ENCODE measurements around the gene CD79B. TPM values are rescaled to one million over a fixed set of nuclear protein-coding genes. Genes with fewer than 3 reads are reported as not detected.

CD79B gene
- total and polyA plus RNA-seq, 9 of the 15 experiments (the other 6 are each of a cell fraction or from before 2014, with no cell fraction given) = 0.15 to 0.62 (median 0.44) TPM; not detected in 2

- POLR2A ChIA-PET = interaction anchor here (0.6 kb wide), 1 partner anchor 13 kb away, joined by 3 read pairs; no protein-coding TSS in a partner anchor
- Histone ChIP-seq H3K4me1 (replicated peaks in 1 of 2; ENCODE audit: control insufficient read depth in 2 of 2, insufficient read depth in 2 of 2, low read length in 2 of 2) (peaks cover 0 to 33% of the 10 kb centered on the region in 2 experiments; a peak in 2 of 5 replicates), H3K4me3 (no peak overlapping the region), H3K27ac (ENCODE audit: extremely low read depth, low read depth, low read length) (no peak overlapping the region), H4K20me1 (replicated peaks; ENCODE audit: control insufficient read depth, insufficient read depth, low read length) (no peaks in the 10 kb centered on the region), H2AFZ (ENCODE audit: low read depth, low read length) (no peak overlapping the region), H3K4me2 (ENCODE audit: insufficient read depth, low read length) (no peak overlapping the region), H3K36me3 (ENCODE audit: control insufficient read depth, insufficient read depth, low read length) (no peaks in the 10 kb centered on the region), H3K9me3 (replicated peaks; ENCODE audit: control insufficient read depth, insufficient read depth, low read depth, low read length) (no peaks in the 10 kb centered on the region), H3K9me1 (ENCODE audit: control insufficient read depth, insufficient read depth, low read length) (no peaks in the 10 kb centered on the region), H3K79me2 (ENCODE audit: control insufficient read depth, insufficient read depth, low read length) (no peaks in the 10 kb centered on the region), H3K9ac (ENCODE audit: insufficient read depth in 1 of 2, low read depth in 2 of 2, low read length in 2 of 2) (no peak overlapping the region; a peak in 1 of 4 replicates), H3K27me3 (ENCODE audit: control insufficient read depth in 2 of 2, insufficient read depth in 2 of 2, low read length in 2 of 2) (peaks cover 0 to 9% of the 10 kb centered on the region in 2 experiments; a peak in 2 of 5 replicates)
- in situ Hi-C loops (cut with MboI) = no loop called here
- FAIRE-seq = no peak
- no TSS peak for BruUV-seq (replicated peaks)
- no peak for DNase-seq (ENCODE audit: extremely low read depth in 1 of 4, low spot score in 3 of 4)
- intact Hi-C loops (cut with micrococcal nuclease) = no loop called here
- no peak for TF ChIP-seq ILF3 (IDR thresholded peaks at IDR 0.05; ENCODE audit: borderline replicate concordance)
- peak; percentile 78 for TF ChIP-seq ZFP36 (IDR thresholded peaks at IDR 0.05; ENCODE audit: low read depth, low read length, partially characterized antibody)
- WGBS (ENCODE audit: insufficient coverage, low coverage, missing lambda C conversion rate) = 19% methylated on average over 7 of the region's 10 CpGs
- no peak for ATAC-seq
- CTCF ChIA-PET (ENCODE audit: low intra/inter-chr PET ratio) = no interaction called here
Observed at GRCh38 chr17:63928172-63928666, 3.9 kb downstream of the CD79B start.

GRCh38 chr17:63927464-63928171, 4.5 kb downstream of the CD79B start:
- Histone ChIP-seq H3K9me3 (replicated peaks; ENCODE audit: control insufficient read depth, insufficient read depth, low read depth, low read length) (no peaks in the 10 kb centered on the region), H4K20me1 (replicated peaks; ENCODE audit: control insufficient read depth, insufficient read depth, low read length) (no peaks in the 10 kb centered on the region), H3K9me1 (ENCODE audit: control insufficient read depth, insufficient read depth, low read length) (no peaks in the 10 kb centered on the region), H3K27me3 (ENCODE audit: control insufficient read depth in 2 of 2, insufficient read depth in 2 of 2, low read length in 2 of 2) (peaks cover 0 to 9% of the 10 kb centered on the region in 2 experiments; a peak in 2 of 5 replicates), H3K4me3 (no peak overlapping the region), H3K4me2 (ENCODE audit: insufficient read depth, low read length) (no peak overlapping the region), H3K36me3 (ENCODE audit: control insufficient read depth, insufficient read depth, low read length) (no peaks in the 10 kb centered on the region), H2AFZ (ENCODE audit: low read depth, low read length) (no peak overlapping the region), H3K79me2 (ENCODE audit: control insufficient read depth, insufficient read depth, low read length) (no peaks in the 10 kb centered on the region), H3K27ac (ENCODE audit: extremely low read depth, low read depth, low read length) (no peak overlapping the region), H3K9ac (ENCODE audit: insufficient read depth in 1 of 2, low read depth in 2 of 2, low read length in 2 of 2) (peak overlapping the region in 1 of 2 experiments; percentile 4; a peak in 1 of 4 replicates), H3K4me1 (replicated peaks in 1 of 2; ENCODE audit: control insufficient read depth in 2 of 2, insufficient read depth in 2 of 2, low read length in 2 of 2) (peaks cover 0 to 33% of the 10 kb centered on the region in 2 experiments; a peak in 2 of 5 replicates)
- ChIA-PET CTCF (ENCODE audit: low intra/inter-chr PET ratio) (no interaction called here), POLR2A (no interaction called here)
- in situ Hi-C loops (cut with MboI) (no loop called here), intact Hi-C loops (cut with micrococcal nuclease) (no loop called here)
- 18% methylated on average over 6 of the region's 8 CpGs for WGBS (ENCODE audit: insufficient coverage, low coverage, missing lambda C conversion rate)
- no TSS peak for BruUV-seq (replicated peaks)
- ATAC-seq (no peak), DNase-seq (ENCODE audit: extremely low read depth in 1 of 4, low spot score in 3 of 4) (no peak), FAIRE-seq (no peak)
- TF ChIP-seq ZNF217 (CRISPR knock-in tag; IDR thresholded peaks at IDR 0.05) (no peak), MCM2 (IDR thresholded peaks at IDR 0.05; ENCODE audit: low read depth) (no peak), FOXA3 (CRISPR knock-in tag; conservative IDR thresholded peaks at IDR 0.05 in 1 of 2, IDR thresholded peaks at IDR 0.05 in 1 of 2) (no peak), NFE2L1 (tag; IDR thresholded peaks at IDR 0.05; ENCODE audit: borderline replicate concordance, low read depth) (no peak), CBX2 (IDR thresholded peaks at IDR 0.05; ENCODE audit: insufficient read depth, low read length, poor library complexity, severe bottlenecking) (no peak), BHLHE40 (IDR thresholded peaks at IDR 0.05; ENCODE audit: low read length) (peak; percentile 51; the same call in 1 of the 2 replicates), HBP1 (CRISPR knock-in tag; IDR thresholded peaks at IDR 0.05) (no peak)
